HEK293T (cell line): ENCODE measurements around the gene GALNS.

Experiments used
- ARNT ChIP-seq: fragments of 450-650 bp; IDR thresholded peaks from 2 replicates; pipeline ENCODE4 v1.6.1; 2017; ENCODE audit warnings: mild to moderate bottlenecking
- CTBP1 ChIP-seq: fragments of 450-650 bp; IDR thresholded peaks from 2 replicates; pipeline ENCODE4 v1.6.1; 2016; ENCODE audit warnings: borderline replicate concordance
- FOXK2 ChIP-seq: fragments of 450-650 bp; IDR thresholded peaks from 2 replicates; pipeline ENCODE4 v1.6.1; 2016; ENCODE audit warnings: mild to moderate bottlenecking
- FOXM1 ChIP-seq: fragments of 450-650 bp; IDR thresholded peaks from 2 replicates; pipeline ENCODE4 v1.6.1; 2017; ENCODE audit warnings: mild to moderate bottlenecking, borderline replicate concordance
- SUZ12 ChIP-seq: fragments of 450-650 bp; IDR thresholded peaks from 2 replicates; pipeline ENCODE4 v1.6.1; 2016; ENCODE audit warnings: mild to moderate bottlenecking

DNA sequence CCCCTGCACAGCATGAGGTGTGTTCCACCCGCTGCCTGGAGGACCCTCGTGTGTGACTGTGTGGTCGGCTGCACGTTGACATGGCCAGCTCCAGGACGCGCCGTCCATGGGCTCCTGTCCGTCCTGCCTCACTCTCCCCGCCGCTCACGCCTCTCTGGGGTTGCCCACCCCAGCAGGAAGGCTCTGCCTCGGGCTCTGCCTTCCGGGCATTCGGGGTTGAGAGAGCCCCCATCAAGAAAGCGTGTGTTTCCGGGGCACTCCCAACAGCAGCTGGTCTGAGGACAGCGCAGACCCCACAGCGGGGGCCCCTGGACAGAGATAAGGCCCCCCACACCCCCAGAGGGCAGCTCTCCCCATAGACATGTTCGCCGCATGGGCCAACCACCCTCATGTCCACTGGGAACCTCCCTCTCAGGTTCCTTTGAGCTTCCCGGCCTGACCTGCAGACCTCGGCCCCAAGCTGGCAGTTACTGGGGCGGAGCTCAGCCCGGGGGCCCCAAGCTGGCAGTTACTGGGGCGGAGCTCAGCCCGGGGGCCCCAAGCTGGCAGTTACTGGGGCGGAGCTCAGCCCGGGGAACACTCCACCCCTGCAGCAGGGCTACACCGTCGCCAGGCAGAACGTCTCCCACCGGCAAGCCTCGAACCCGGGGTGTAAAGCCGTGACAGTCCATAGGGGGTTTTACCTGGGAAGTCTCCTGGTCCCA, 63.3 kb downstream of the GALNS start:
- TF ChIP-seq FOXK2 (no peak), ARNT (no peak), CTBP1 (no peak), FOXM1 (no peak), SUZ12 (no peak)
